Epidermal melanocyte (primary cell): ENCODE data around the gene VGLL4.

Experiments
- DNase-seq: peaks from one replicate; pipeline ENCODE4 v3.0.0; 2011; ENCODE audit warnings: low spot score; ENCODE audit not compliant: insufficient read length

The VGLL4 gene

DNA sequence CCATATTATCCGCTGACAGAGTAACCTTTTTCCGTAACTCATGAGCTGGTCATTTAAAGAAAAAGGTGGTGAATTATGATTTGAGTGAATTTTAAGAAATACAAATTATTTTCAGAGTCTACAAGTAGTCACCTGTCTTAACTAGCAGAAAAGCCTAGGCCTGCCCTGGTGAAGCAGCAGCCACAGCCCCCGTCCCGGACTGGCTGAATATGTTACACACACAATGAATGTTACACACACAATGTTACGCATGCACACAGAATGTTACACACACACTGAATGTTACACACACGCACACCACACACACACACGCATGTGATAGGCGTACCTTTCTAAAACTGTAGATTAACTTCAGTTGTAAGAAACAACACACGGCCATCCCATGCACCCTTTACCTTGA is 77.8 kb downstream of the VGLL4 start:
- DNase-seq: no peak

DNA sequence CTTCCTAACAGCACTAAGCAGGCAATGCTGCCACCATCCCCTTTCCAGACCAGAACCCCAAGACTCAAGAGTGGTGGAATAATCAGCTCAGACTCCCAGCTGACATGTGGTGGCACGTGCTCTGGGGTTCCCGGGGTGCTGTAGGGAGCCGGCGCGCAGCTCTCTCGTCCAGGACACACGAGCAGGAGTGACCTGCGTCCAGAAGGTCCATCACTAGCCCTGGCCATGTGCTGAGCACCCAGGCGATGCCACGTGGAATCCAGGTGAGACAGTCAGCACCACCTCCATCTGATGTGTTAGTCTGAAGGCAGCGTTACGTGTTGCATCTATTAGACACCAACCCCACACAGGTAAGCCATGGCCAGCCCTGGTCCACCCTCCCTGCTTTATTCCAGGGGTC is 78.2 kb downstream of the VGLL4 start:
- no peak for DNase-seq

DNA sequence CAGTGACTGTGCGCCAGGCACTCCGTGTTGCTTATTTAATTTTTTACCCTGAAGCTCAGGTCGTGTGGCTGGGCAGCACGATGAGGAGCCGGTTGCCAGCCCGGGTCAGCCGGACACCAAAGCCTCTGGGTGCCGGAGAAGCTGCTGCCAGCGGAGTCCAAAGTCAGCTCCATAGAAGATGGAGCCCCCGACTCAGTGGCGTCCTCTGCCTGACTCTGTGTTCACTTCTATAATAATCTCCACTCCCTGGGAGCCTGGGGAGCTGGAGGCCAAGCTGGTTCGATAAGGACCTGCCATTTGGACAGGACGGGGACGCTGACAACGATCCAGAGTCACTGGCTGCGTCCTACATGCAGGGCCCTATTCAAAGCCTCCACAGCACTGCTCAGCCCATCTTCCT is 78.6 kb downstream of the VGLL4 start:
- DNase-seq: no peak

DNA sequence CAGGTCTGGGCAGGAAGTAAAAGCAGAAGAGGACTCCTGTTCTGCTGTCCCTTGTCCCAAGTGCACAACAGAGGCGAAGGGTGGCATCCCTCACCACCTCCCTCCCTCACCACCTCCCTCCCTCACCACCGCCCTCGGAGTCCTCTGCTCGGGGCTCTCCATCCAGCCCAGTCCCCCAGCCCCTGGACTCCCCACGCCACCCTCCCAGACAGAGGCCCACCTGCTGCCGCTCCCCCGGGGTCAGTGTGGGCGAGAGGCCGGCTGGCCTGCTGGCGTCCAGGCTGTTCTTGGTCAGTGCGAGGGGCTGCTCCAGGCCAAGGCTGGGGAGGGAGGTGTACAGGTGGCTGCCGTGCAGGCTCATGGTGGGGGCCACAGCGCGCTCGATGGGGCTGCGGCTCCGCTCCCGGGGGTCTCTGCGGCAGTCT is 79.1 kb downstream of the VGLL4 start:
- no peak for DNase-seq

DNA sequence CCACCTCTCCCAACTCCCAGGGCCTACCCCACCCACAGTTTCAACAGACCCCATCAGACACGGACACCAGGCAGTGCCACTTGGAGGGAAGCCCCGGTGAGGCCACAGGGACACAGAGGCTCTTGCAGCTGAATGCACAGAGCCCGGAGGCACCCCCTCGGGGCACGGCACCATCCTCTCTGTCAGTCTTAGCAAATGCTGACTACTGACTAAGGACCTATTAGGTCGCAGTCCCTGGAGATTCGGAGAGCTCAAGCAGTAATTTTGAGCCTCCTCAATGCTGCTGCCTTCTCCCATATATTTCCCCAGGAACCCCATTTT is 79.9 kb downstream of the VGLL4 start:
- no peak for DNase-seq

DNA sequence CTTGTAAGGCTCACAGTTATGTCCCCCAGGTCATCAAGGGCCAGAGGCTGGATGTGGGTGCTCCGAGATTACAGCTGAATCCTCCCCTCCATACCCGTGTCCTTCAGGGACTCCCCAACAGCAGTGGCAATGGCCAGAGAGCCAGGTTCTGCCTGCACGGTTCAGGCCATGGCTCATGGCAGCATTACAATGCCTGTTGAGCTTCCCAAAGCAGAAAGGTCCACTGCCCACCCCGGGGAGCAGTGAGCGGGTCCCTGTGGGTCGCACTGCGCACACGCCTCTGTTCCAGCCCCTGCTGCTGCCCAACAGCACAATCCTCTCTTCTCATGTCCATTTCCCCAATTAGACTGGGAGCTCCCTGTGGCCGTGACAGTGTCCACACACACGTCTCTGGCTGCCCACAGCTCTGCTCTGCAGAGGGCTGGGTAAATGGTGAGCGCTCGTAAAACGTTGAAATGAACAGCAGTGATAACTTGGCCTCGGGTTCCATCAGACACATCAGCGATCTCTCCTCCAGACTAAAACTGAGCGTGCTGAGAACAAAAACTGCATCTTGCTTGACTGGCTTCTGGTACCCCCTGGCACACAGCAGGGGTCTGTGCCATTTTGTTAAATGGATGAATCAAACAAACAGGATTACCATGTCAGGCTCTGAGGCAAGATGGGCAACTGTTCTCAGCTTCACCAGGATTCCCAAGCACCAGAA is 80.4 kb downstream of the VGLL4 start:
- no peak for DNase-seq

DNA sequence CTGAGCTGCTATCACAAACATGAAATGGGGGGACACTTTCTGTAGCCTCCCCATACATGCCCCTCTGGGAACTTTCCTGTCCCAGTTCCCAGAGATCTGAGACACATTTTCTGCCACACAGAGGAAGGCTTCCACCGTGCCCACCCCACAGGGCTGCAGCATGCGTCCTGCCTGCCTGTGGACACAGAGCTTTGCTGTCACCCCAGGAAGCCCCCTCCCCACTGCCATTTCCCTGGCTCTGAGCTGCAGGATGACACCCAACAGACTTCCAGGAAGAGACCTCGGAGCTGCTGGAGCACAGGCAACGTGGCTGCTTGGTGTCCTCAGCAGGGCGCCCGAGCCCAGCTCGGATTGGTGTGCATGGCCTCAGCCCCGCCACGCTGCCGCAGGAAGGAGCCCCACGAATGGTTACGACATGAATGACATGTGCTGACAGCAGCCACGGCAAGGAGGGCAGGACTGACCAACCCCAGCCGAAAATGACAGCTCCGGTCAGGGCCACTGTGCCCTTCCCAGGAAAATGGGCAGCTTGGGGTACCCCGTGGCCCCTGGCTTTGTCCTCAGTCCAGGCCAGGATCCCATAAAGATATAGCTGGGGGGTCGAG is 81.3 kb downstream of the VGLL4 start:
- no peak for DNase-seq

DNA sequence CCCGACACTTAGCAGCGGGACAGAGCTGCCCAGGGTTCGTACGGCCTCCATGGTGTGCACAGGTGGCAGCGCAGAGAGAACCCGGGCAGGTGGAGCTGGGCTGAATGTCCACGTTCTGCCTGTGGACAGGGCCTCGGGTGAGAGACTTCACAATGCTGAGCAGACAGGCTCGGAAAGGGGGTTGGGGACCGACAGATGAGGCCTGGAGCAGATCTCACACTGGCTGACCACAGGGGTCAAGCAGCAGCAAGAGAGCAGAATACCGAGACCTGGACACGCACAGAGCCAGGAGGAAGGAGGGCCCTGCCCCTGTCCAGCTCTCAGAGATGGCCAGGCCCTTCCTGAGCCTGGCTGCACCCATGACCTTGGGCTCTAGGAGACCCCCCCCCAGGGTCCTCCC is 83.0 kb downstream of the VGLL4 start:
- DNase-seq: no peak

DNA sequence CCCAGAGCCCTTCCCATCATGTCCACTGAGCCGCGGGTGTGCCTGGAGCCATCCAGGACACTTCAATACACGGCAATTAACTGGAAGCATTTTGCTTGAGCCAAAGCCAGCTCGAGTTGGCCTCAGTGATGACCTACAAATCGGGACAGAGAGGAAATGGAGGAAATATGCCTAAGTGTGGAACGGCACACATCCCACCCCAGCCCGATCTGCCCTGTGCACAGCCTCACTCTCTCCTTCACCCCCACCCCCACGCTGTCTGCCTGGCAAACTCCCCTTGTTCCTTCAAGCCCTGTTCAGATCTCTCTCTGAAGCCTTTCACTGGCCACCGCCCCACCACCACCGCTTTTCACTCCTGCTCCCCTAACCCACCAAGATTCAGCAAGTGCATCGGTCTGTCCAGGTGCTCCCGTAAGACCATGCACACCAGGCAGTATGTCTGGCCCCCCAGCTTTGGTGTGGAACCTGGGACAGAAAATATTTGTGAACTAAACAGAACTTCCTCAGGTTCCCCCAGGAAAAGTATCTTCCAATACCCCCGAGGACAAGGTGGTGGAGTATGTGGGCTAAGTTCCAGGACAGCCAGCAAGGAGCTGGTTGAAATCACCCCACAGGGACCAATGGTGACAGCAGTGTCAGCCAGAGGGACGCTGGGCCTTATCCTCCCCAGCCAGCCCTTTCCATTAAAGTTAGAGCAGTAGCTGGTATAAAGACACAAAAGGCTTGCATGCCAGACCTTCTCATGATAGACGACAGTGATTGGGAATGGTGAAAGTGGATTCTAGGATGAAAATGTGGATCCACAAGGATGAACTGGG is 83.7 kb downstream of the VGLL4 start:
- no peak for DNase-seq

DNA sequence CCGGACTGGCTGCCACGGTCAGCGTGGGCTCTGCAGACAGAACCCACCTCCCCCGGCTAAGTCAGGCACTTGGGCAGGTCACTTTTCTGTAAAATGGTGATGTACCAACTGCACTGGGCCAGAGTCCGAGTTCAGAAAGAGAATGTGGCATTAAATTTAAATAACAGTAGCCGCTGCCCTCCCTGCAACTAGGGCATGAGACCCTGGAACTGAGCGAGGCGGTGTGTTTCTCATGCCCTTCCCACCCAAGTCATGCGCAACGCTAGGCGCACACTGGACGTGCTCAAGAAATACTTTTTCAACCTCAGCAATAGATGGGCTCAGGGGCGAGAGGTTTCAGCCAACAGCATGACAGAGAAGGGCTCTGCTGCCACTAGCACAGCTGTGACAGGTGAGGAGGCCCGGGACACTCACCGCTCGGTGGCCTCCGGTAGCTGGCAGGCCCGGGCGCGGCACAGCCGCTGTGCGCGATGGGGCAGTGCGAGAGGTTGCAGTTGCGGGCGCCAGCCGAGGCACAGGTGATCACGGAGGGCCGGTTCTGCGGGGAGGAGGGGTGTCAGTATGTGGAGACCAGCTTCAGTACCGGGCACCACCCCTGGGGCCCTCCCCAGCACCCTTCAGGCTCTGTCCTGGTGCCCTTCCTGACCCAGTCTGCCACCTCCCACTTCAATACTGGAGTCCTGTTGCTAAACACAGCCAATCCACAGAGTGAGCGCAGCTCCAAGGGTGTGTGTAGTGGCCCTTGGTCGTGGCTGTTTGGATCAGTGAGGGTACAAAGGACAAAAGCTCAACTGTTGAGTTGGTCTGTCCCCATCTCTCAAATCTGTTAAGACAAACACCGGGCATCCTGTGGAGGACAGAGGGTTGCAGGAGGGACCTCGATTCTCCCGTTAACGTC is 84.5 kb downstream of the VGLL4 start:
- no peak for DNase-seq

DNA sequence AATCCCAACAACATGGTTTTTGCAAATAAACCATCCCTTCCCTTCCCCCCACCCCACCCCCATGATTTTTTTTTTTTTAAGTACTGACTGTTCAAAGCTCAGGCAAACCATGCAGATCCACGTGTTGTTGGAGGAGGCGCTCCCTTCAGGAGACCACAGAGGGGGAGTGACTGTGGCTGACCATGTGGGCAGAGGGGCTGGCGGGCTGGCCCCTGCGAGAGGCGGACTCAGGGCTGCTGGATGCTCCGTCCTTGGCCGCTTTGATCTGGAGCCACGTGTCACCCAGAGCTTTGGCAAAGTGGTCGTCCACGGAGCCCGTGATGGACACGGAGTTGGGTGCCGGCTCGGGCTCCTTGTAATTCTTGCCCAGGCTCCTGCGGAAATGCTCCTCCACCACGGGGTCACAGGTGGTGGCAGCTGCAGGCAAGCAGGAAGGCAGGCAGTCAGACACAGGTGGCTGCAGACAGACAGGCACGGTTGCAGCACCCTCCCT is 85.3 kb downstream of the VGLL4 start:
- no peak for DNase-seq

DNA sequence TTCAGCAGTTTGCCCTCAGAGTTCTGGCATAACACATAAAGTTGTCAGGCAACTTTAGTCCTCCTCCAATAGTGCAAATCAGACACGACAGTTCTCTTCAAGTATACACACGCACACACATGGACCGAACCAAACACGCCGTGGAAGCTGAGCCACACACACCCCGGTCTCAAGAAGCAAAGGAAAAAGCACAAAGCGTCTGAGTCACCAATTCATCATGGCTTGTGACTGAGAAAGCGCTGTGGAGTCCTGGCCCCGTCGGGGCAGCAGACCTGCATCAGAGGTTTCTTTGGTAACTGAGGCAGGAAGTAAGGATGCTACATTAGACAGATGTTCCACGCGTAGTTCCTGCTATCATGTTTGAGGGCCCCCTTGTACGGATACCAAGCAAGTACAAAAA is 85.7 kb downstream of the VGLL4 start:
- no peak for DNase-seq

DNA sequence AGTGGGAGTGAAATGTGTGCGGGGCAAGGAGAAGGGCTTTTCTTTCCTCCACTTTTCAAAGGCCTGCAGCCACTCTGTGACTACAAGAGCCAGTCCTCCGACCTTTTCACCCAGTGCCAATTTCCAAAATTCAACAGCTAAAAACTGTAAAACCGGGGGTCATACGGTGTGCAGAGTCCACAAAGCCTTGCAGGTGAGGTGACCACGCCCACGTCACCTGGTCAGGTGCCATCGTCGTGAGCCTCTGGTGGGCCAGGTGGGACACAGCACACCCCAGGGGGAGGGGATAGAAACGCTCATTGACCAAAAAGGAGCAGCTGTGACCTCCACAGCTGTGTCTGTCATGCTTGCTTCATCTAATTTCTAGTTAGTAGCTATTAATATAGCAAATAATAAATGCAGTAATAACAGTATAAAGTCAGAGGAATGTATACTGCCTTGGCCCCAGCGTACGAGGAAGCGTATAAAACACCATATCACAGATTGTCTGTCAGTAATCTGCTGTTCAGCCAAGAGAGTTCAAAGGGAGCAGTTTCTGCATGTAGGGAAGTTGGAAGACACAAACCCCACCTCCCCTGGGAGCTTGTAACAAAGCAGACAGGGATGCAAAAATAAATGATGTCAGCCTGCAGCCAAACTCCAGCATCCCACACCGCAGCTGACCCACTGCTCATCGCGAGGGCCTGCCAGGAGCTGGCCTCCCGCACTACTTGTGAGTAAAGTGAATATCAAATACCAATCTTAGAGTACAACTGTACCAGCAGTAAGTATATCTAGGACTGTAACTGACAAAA is 86.7 kb downstream of the VGLL4 start:
- DNase-seq: no peak

DNA sequence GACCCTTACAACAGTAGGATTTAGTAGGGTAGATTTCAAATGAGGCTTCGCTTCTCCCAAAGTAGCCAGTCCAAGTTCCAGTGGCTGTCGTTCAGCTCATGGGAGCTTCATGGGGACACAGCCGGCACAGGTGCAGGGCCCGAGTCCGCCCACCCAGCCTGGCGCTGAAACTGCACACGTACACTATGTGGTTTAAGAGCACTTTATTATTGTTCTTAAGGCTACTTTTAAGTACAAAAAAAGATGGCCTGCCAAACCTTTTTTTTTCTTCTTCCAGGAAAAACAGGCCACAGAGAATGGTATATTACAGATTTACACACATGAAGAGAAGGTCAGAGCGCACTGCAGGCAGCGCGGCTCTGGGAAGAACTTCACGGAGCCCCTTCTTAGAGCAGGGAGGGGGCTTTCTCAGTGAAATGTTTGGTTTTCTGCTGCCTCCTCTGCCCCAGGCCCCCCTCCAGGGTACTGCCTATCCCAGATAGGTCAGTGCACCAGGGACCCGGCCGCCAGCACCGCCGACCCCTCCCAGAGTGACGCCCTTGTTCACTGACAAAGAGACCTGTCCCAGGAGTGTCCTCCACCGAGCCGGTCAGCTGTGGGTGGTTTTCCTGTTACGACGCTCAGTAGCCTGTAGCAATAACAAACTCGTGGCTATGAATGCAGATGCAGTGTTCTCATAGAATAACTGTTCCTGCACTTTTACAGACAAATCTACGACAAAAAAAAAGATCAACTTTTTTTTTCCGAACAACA is 87.7 kb downstream of the VGLL4 start:
- DNase-seq: no peak

DNA sequence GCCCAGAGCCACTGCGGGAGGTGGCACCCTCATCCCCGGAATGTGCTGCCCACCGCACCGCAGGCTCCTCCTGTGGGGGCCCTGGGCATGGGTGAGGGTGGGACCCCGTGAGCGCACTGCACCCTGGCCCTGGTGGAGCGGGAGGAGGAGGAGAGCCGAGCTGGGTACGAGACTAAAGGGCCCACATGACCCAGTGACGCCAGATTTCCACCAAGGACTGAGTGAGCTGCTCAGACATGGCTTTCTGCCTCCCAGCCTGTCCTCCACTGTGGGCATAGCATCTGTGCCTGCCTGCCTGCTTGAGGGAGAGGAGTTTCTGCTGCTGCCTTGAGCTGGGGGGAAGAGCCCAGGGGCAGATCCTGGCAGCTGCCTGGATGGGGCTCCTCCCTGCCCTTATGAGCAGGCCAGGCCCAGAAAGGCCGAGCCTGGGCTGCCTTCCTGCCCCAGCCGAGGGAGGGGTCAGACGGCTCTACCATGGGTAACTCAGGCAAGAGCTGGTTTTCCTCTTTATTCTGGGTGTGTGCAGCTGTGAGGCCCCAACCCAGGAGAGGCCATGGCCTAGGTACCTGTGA is 88.4 kb downstream of the VGLL4 start:
- no peak for DNase-seq

DNA sequence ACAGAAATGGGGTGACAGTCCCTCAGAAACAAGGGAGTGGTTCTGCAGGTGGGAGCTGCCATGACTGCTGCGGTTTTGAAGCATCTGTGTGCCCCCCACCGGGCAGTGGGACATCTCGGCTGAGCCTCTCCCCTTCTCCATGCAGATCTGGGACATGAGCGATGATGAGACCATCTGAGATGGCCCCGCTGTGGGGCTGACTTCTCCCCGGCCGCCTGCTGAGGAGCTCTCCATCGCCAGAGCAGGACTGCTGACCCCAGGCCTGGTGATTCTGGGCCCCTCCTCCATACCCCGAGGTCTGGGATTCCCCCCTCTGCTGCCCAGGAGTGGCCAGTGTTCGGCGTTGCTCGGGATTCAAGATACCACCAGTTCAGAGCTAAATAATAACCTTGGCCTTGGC is 89.0 kb downstream of the VGLL4 start:
- DNase-seq: no peak

DNA sequence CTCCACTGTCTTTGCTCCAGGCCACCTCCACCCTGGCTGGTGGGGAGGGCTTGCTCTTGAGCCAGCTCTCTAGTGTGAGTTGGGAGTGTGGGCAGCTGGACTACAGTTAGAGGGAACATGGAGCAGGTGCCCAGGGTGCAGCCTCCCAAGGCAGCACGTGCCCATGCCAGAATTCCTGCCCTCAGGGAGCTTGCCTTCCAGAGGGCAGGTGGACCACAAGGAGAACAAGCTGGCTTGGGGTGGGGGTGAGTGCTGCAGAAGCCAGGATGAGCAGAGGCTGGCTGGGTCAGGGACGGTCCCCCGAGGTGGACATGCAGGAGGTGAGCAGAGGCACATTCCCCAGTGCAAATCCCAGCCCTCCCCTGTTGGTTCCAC is 89.5 kb downstream of the VGLL4 start:
- DNase-seq: no peak

DNA sequence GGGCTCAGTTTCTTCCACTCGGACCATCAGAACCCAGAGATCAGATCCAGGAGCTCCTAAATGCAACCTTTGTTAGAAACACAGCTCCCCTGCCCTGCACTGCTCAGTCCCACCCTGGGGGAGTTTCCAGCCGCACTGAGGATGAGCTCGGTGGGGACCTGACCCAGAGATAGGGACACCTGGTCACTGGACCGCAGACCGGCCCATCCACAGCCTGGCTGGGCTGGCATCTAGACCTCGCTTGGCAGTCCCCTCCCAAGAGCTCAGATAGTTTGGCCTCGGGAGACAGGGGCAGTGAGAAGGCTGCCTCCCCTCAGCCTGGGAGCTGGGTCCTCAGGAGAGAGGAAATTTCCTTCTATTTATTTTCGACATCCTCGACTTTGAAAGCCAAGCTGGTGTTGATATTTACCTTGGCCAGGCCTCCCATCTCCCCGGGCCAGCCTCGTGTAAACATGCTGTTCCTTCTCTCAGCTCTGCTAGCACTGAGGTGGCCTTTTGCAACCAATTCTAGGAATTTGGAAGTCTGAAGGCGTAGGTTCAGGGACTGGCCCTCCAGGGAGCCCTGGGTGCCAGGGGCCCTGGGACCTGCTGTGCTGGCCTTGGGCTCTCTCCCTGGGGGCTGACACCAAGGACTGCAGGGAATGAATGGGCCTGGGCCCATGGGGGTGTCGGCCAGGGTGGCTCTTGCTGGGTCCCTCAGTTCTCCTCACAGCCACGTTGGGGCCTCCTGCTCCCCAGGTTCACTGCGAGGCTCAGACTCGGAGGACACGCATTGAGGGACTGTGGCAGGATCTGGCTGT is 90.1 kb downstream of the VGLL4 start:
- DNase-seq: no peak
